DMS79 treated with DMSO at 0.1 percent for 48 hours (cell line): ENCODE results near the gene GRM8.
A peak's percentile ranks its signal among the peaks of the same experiment; 100 is the strongest.

Experiments
- DNase-seq: peaks from one replicate; lab custom pipeline; 2025; lab: John Stamatoyannopoulos, UW

The GRM8 gene

GRCh38 chr7:127230192-127230925 is 22.4 kb downstream of the GRM8 start:
- no peak for DNase-seq

GRCh38 chr7:127226685-127227374 is 25.9 kb downstream of the GRM8 start:
- DNase-seq = no peak

- no peak for DNase-seq
These were observed 31.0 kb downstream of the GRM8 start for GRCh38 chr7:127221731-127222130.

GRCh38 chr7:127214956-127215718 is 37.6 kb downstream of the GRM8 start:
- DNase-seq = no peak

GRCh38 chr7:127209886-127210285 is 42.9 kb downstream of the GRM8 start:
- no peak for DNase-seq

- DNase-seq = peak; percentile 75
These were observed 43.9 kb downstream of the GRM8 start for GRCh38 chr7:127208860-127209259.

GRCh38 chr7:127208351-127208750 is 44.4 kb downstream of the GRM8 start:
- peak; percentile 90 for DNase-seq

GRCh38 chr7:127207806-127208205 is 44.9 kb downstream of the GRM8 start:
- DNase-seq = peak; percentile 83

GRCh38 chr7:127207230-127207629 is 45.5 kb downstream of the GRM8 start:
- peak; percentile 41 for DNase-seq

- peak; percentile 61 for DNase-seq
These were observed 58.2 kb downstream of the GRM8 start for GRCh38 chr7:127194571-127194970.

GRCh38 chr7:127189886-127190285 is 62.9 kb downstream of the GRM8 start:
- DNase-seq = peak; percentile 98

- DNase-seq = peak; percentile 81
These were observed 63.7 kb downstream of the GRM8 start for GRCh38 chr7:127189074-127189473.

- peak; percentile 62 for DNase-seq
These were observed 65.0 kb downstream of the GRM8 start for GRCh38 chr7:127187740-127188139.

- no peak for DNase-seq
These were observed 66.1 kb downstream of the GRM8 start for GRCh38 chr7:127186686-127187085.

GRCh38 chr7:127177156-127177555 is 75.6 kb downstream of the GRM8 start:
- DNase-seq = peak; percentile 73

GRCh38 chr7:127162366-127162765 is 90.4 kb downstream of the GRM8 start:
- peak; percentile 84 for DNase-seq

- DNase-seq = no peak
These were observed 94.1 kb downstream of the GRM8 start for GRCh38 chr7:127158659-127159058.

GRCh38 chr7:127154958-127155357 is 97.8 kb downstream of the GRM8 start:
- DNase-seq = peak; percentile 97

GRCh38 chr7:127154101-127154500 is 98.6 kb downstream of the GRM8 start:
- peak; percentile 71 for DNase-seq

GRCh38 chr7:127153315-127153714 is 99.4 kb downstream of the GRM8 start:
- no peak for DNase-seq

- no peak for DNase-seq
These were observed 100.3 kb downstream of the GRM8 start for GRCh38 chr7:127152423-127152822.

- DNase-seq = no peak
These were observed 101.4 kb downstream of the GRM8 start for GRCh38 chr7:127151379-127151778.

- DNase-seq = no peak
These were observed 102.2 kb downstream of the GRM8 start for GRCh38 chr7:127150543-127150942.
